H1 (cell line): ENCODE results near the gene CCDC197. TPM values are rescaled to one million over a fixed set of nuclear protein-coding genes. Genes with fewer than 3 reads are reported as not detected.
A peak's percentile ranks its signal among the peaks of the same experiment; 100 is the strongest.

Experiments used
- CTCF ChIA-PET: fragments of 300-600 bp; sonication (Branson Sonifier 250); formaldehyde crosslinking; loops from one replicate; lab custom pipeline; 2021; ENCODE audit not compliant: partially characterized antibody; lab: Charles Lee
- POLR2A ChIA-PET: fragments of 300-600 bp; sonication (Branson Sonifier 250); formaldehyde crosslinking; loops from one replicate; lab custom pipeline; 2021; ENCODE audit warnings: inconsistent platforms; ENCODE audit not compliant: partially characterized antibody; lab: Charles Lee
- DNase-seq, 2 experiments: peaks; one replicate each; pipeline versions ENCODE4 v3.0.0 to v3.0.0-alpha.2; 2010 to 2022; ENCODE audit warnings: low spot score in 2 of 2, low read depth in 1 of 2, mixed read lengths in 1 of 2
- FAIRE-seq: peaks from 2 replicates; lab custom pipeline; 2011; peaks lifted over from hg19 to GRCh38; lab: Jason Lieb, UNC
- H2AFZ ChIP-seq: 2 replicates; pipeline ENCODE4 v1.8.1; 2012; ENCODE audit warnings: low read length, inconsistent platforms
- H2AK5ac ChIP-seq: 2 replicates; pipeline ENCODE4 v1.6.1; 2013; ENCODE audit warnings: low read depth, low read length
- H2BK120ac ChIP-seq: replicated peaks from 2 replicates; pipeline ENCODE3; 2013; ENCODE audit warnings: low read depth, low read length, inconsistent platforms
- H2BK12ac ChIP-seq: 2 replicates; pipeline ENCODE4 v1.6.1; 2013; ENCODE audit warnings: low read depth, low read length
- H2BK15ac ChIP-seq: 2 replicates; pipeline ENCODE4 v1.6.1; 2013; ENCODE audit warnings: low read length
- H2BK20ac ChIP-seq: 2 replicates; pipeline ENCODE4 v1.6.1; 2013; ENCODE audit warnings: low read length
- H2BK5ac ChIP-seq: 2 replicates; pipeline ENCODE4 v1.6.1; 2013; ENCODE audit warnings: low read depth, low read length
- H3K14ac ChIP-seq: 2 replicates; pipeline ENCODE4 v1.6.1; 2013; ENCODE audit warnings: inconsistent platforms; ENCODE audit not compliant: insufficient read length
- H3K18ac ChIP-seq: 2 replicates; pipeline ENCODE4 v1.6.1; 2013; ENCODE audit warnings: low read length; ENCODE audit errors: extremely low read depth
- H3K23ac ChIP-seq: 2 replicates; pipeline ENCODE4 v1.6.1; 2013; ENCODE audit warnings: inconsistent platforms; ENCODE audit not compliant: insufficient read length
- H3K23me2 ChIP-seq: 2 replicates; pipeline ENCODE4 v1.6.1; 2013; ENCODE audit warnings: low read depth, low read length
- H3K27ac ChIP-seq: 2 replicates; pipeline ENCODE4 v1.6.1; 2011; ENCODE audit warnings: low read depth, low read length, inconsistent platforms
- H3K27me3 ChIP-seq, 4 experiments: replicated peaks in 1 of 4; 1 replicate in 1 of 4; 2 replicates in 3 of 4; pipeline versions ENCODE4 v1.6.1 to v1.8.1; 2011 to 2013; ENCODE audit warnings: low read length in 3 of 4, mild to moderate bottlenecking in 3 of 4, inconsistent platforms in 2 of 4, mixed read lengths in 2 of 4, moderate library complexity in 1 of 4; ENCODE audit not compliant: control insufficient read depth in 3 of 4, insufficient read depth in 3 of 4; ENCODE audit errors: extremely low read depth in 1 of 4
- H3K36me3 ChIP-seq, 4 experiments: 2 replicates each; pipeline versions ENCODE4 v1.6.1 to v1.8.1; 2011 to 2013; ENCODE audit warnings: mild to moderate bottlenecking in 4 of 4, low read length in 3 of 4, moderate library complexity in 2 of 4, control low read depth in 1 of 4, inconsistent platforms in 1 of 4; ENCODE audit not compliant: insufficient read depth in 4 of 4, control insufficient read depth in 2 of 4
- H3K4ac ChIP-seq: replicated peaks from 2 replicates; pipeline ENCODE3; 2013; ENCODE audit warnings: low read length, low read depth, mixed read lengths, inconsistent platforms; ENCODE audit not compliant: insufficient read length
- H3K4me1 ChIP-seq, 4 experiments: replicated peaks in 1 of 4; 1 replicate in 1 of 4; 2 replicates in 3 of 4; pipeline versions ENCODE4 v1.6.1 to v1.8.1; 2011 to 2013; ENCODE audit warnings: low read length in 3 of 4, inconsistent platforms in 2 of 4, mixed read lengths in 1 of 4; ENCODE audit not compliant: insufficient read depth in 4 of 4, control insufficient read depth in 3 of 4
- H3K4me2 ChIP-seq, 2 experiments: 2 replicates each; pipeline versions ENCODE4 v1.6.1 to v1.8.1; 2011 to 2013; ENCODE audit warnings: low read depth in 2 of 2, low read length in 2 of 2, control low read depth in 1 of 2, inconsistent platforms in 1 of 2, mild to moderate bottlenecking in 1 of 2; ENCODE audit not compliant: insufficient read depth in 1 of 2
- H3K4me3 ChIP-seq, 4 experiments: fragments of 200-600, 300-600 bp in 1 of 4; sonication (generic), shearing (Covaris generic), sonication (Bioruptor Twin) in 1 of 4; 2 replicates each; pipeline versions ENCODE4 v1.5.1 to v1.8.1; 2011 to 2016; ENCODE audit warnings: low read length in 4 of 4, low read depth in 3 of 4, control low read depth in 2 of 4, inconsistent platforms in 2 of 4, mild to moderate bottlenecking in 2 of 4, mixed read lengths in 1 of 4, moderate library complexity in 1 of 4; ENCODE audit not compliant: insufficient read depth in 2 of 4; ENCODE audit errors: extremely low read depth in 1 of 4
- H3K56ac ChIP-seq: replicated peaks from 2 replicates; pipeline ENCODE3; 2013; ENCODE audit warnings: low read depth, mild to moderate bottlenecking, mixed read lengths, low read length, inconsistent platforms; ENCODE audit not compliant: insufficient read length
- H3K79me1 ChIP-seq: 2 replicates; pipeline ENCODE4 v1.6.1; 2013; ENCODE audit warnings: low read depth, low read length, control low read depth
- H3K79me2 ChIP-seq, 2 experiments: 2 replicates each; pipeline versions ENCODE4 v1.6.1 to v1.8.1; 2012 to 2013; ENCODE audit warnings: low read length in 2 of 2, mild to moderate bottlenecking in 2 of 2, inconsistent platforms in 1 of 2; ENCODE audit not compliant: insufficient read depth in 2 of 2, control insufficient read depth in 1 of 2
- H3K9ac ChIP-seq, 4 experiments: replicated peaks in 1 of 4; 1 replicate in 1 of 4; 2 replicates in 3 of 4; pipeline versions ENCODE4 v1.6.1 to v1.8.1; 2011 to 2013; ENCODE audit warnings: low read depth in 3 of 4, low read length in 3 of 4, control low read depth in 2 of 4, mild to moderate bottlenecking in 2 of 4, moderate library complexity in 2 of 4, inconsistent platforms in 1 of 4; ENCODE audit errors: extremely low read depth in 1 of 4
- H3K9me3 ChIP-seq, 2 experiments: 2 replicates each; pipeline versions ENCODE4 v1.6.1 to v1.8.1; 2012 to 2013; ENCODE audit warnings: mild to moderate bottlenecking in 2 of 2, moderate library complexity in 2 of 2, control low read depth in 1 of 2, inconsistent platforms in 1 of 2, low read depth in 1 of 2, low read length in 1 of 2, mixed read lengths in 1 of 2; ENCODE audit not compliant: insufficient read depth in 2 of 2
- H4K20me1 ChIP-seq, 2 experiments: replicated peaks in 1 of 2; 2 replicates each; pipeline versions ENCODE3 to v1.8.1; 2011 to 2013; ENCODE audit warnings: inconsistent platforms in 2 of 2, low read length in 2 of 2, mild to moderate bottlenecking in 1 of 2; ENCODE audit not compliant: insufficient read depth in 2 of 2, control insufficient read depth in 1 of 2
- H4K5ac ChIP-seq: 2 replicates; pipeline ENCODE4 v1.6.1; 2013; ENCODE audit warnings: low read length, low read depth, mixed read lengths, inconsistent platforms; ENCODE audit not compliant: insufficient read length
- H4K8ac ChIP-seq: 2 replicates; pipeline ENCODE4 v1.8.0; 2013; ENCODE audit warnings: mild to moderate bottlenecking, moderate library complexity, low read length, inconsistent platforms; ENCODE audit not compliant: insufficient read depth; ENCODE audit errors: extremely low read depth
- H4K91ac ChIP-seq: replicated peaks from 2 replicates; pipeline ENCODE3; 2013; ENCODE audit warnings: low read length, mixed read lengths, inconsistent platforms; ENCODE audit not compliant: insufficient read length
- CBX8 ChIP-seq: fragments of 300-800, 300-1000 bp; sonication (generic); IDR thresholded peaks from 2 replicates; pipeline ENCODE4 v1.7.1; 2016; ENCODE audit warnings: low read depth, low read length, borderline replicate concordance
- CHD1 ChIP-seq: IDR thresholded peaks from 2 replicates; pipeline ENCODE4 v1.6.1; 2012; ENCODE audit warnings: low read depth, low read length, improper control_type of control experiment
- CHD2 ChIP-seq: IDR thresholded peaks from 2 replicates; pipeline ENCODE4 v1.6.1; 2012; ENCODE audit warnings: low read length, improper control_type of control experiment
- EP300 ChIP-seq, 2 experiments: IDR thresholded peaks; 1 replicate in 1 of 2; 2 replicates in 1 of 2; pipeline ENCODE4 v1.6.1; 2011 to 2012; ENCODE audit warnings: low read depth in 2 of 2, low read length in 2 of 2, mild to moderate bottlenecking in 2 of 2, borderline replicate concordance in 1 of 2, inconsistent platforms in 1 of 2, moderate library complexity in 1 of 2
- GABPA ChIP-seq: IDR thresholded peaks from 2 replicates; pipeline ENCODE4 v1.6.1; 2011; ENCODE audit warnings: mild to moderate bottlenecking, low read length, moderate library complexity, borderline replicate concordance; ENCODE audit not compliant: insufficient read depth
- HDAC6 ChIP-seq: IDR thresholded peaks from one replicate; pipeline ENCODE4 v1.7.1; 2012; ENCODE audit warnings: low read depth, mild to moderate bottlenecking, inconsistent platforms, low read length, moderate library complexity
- MAX ChIP-seq: IDR thresholded peaks from 2 replicates; pipeline ENCODE4 v1.6.1; 2012; ENCODE audit warnings: inconsistent platforms
- RAD21 ChIP-seq, 2 experiments: IDR thresholded peaks in 1 of 2; conservative IDR thresholded peaks in 1 of 2; 2 replicates each; pipeline ENCODE4 v1.6.1; 2011; ENCODE audit warnings: low read depth in 2 of 2, low read length in 2 of 2, improper control_type of control experiment in 1 of 2, inconsistent platforms in 1 of 2, mild to moderate bottlenecking in 1 of 2, moderate library complexity in 1 of 2
- RXRA ChIP-seq: IDR thresholded peaks from 2 replicates; pipeline ENCODE4 v1.6.1; 2011; ENCODE audit warnings: low read depth, mild to moderate bottlenecking, low read length, moderate library complexity; ENCODE audit not compliant: insufficient read depth
- SP2 ChIP-seq: IDR thresholded peaks from 2 replicates; pipeline ENCODE4 v1.6.1; 2012; ENCODE audit warnings: mild to moderate bottlenecking, low read length, inconsistent platforms
- SUZ12 ChIP-seq: fragments of 200-600 bp; sonication (generic); IDR thresholded peaks from 2 replicates; pipeline ENCODE4 v1.6.1; 2012; ENCODE audit warnings: mild to moderate bottlenecking, inconsistent platforms, low read length, moderate library complexity, mixed read lengths
- WGBS, 2 experiments: shearing (Covaris generic) in 1 of 2; methylation state at CpG; one replicate each; pipeline versions ENCODE4 v1.1.6 to v1.1.7; 2013 to 2015; ENCODE audit warnings: low lambda C conversion rate in 2 of 2, mixed read lengths in 2 of 2, inconsistent platforms in 1 of 2, low coverage in 1 of 2, missing lambda C conversion rate in 1 of 2; ENCODE audit not compliant: insufficient replicate concordance in 2 of 2, insufficient coverage in 1 of 2, insufficient read length in 1 of 2; ENCODE audit errors: extremely low coverage in 1 of 2, missing lambda C conversion rate in 1 of 2; 5-methylcytosine and 5-hydroxymethylcytosine counted together
- polyA plus RNA-seq, 7 experiments: library from polyadenylated mRNA; depleted of rRNA in 3 of 7; stranded (reverse) in 5 of 7; unstranded in 2 of 7; fragments of >200 nt in 5 of 7; fragments of 200-250 nt in 2 of 7; gene quantifications; 1 replicate in 5 of 7; 2 replicates in 1 of 7; 4 replicates in 1 of 7; pipeline versions ENCODE4 v1.2.1 to v1.2.3, GENCODE V29; 2011 to 2013; ENCODE audit warnings: missing spikeins in 2 of 7, mixed read lengths in 2 of 7
- total RNA-seq: library from RNA; stranded (reverse); fragmentation: NEBNext Ultra II Directional; extraction: Animal tissue kit (Norgen Biotek cat#: 25700); gene quantifications from 2 replicates; pipeline ENCODE4 v1.2.1, GENCODE V29; 2021
- TF ChIP-seq, protein P1 (sequence below): IDR thresholded peaks from 2 replicates; pipeline ENCODE4 v1.6.1; 2012; ENCODE audit warnings: inconsistent platforms

Gene CCDC197
- total and polyA plus RNA-seq, 2 of the 8 experiments (the other 6 are each of a cell fraction or from before 2014, with no cell fraction given), result not detected

DNA sequence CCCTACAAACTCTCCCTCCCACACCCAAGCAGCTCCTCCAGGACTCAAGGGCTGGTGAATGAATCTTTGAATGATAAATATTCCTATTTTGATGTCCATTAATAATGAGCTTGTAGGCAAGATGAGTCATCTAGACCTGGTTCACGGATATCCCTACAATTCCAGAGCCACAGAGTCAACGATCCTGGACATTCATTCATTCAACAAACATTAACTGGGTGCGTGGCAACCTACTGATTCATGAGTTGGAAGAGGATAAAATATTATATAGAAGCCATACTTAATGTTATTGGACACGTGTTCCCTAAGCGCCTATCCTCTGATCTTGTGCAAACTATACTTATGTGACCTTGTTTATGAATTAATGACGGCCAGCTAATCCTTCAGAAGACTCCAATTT is 28.6 kb downstream of the CCDC197 start:
- peak overlapping the region in 1 of 4 experiments; percentile 82; a peak in 3 of 8 replicates for H3K4me3 ChIP-seq
- H3K4me1 ChIP-seq, result peaks cover 0 to 22% (median 13%) of the 10 kb centered on the region in 4 experiments; a peak in 4 of 7 replicates
- no peak overlapping the region for H2BK20ac ChIP-seq
- H2BK12ac ChIP-seq, result no peak overlapping the region
- no peak for DNase-seq
- H3K9ac ChIP-seq, result no peak overlapping the region; a peak in 1 of 7 replicates
- H3K4ac ChIP-seq, result no peak overlapping the region
- peaks cover 5% of the 10 kb centered on the region; the same call in 1 of the 2 replicates for H3K23me2 ChIP-seq
- peaks cover 3% of the 10 kb centered on the region; the same call in 1 of the 2 replicates for H3K79me1 ChIP-seq
- no peaks in the 10 kb centered on the region for H3K9me3 ChIP-seq
- no peak overlapping the region for H2BK5ac ChIP-seq
- POLR2A ChIA-PET, result interaction anchor here (0.6 to 1.5 kb wide), 5 partner anchors 13 to 155 kb away, joined by 3 to 5 read pairs (median 3); partner anchors contain the start of gene PPP4R4
- no peak overlapping the region for H2AFZ ChIP-seq
- H2AK5ac ChIP-seq, result no peak overlapping the region
- H4K5ac ChIP-seq, result no peak overlapping the region
- WGBS, 2 experiments, result 71% methylated on average over 6 of the region's 6 CpGs; no CpG with 5 or more reads in 1 of the 2 experiments
- H4K91ac ChIP-seq, result no peak overlapping the region
- H3K18ac ChIP-seq, result no peak overlapping the region
- H2BK15ac ChIP-seq, result no peak overlapping the region
- peak overlapping the region; percentile 58 to 75 for H3K4me2 ChIP-seq
- FAIRE-seq, result no peak
- no peaks in the 10 kb centered on the region for H4K20me1 ChIP-seq
- no peaks in the 10 kb centered on the region for H3K79me2 ChIP-seq
- H4K8ac ChIP-seq, result no peak overlapping the region; the same call in 1 of the 2 replicates
- H3K27me3 ChIP-seq, result peaks cover 0 to 3% (median 3%) of the 10 kb centered on the region in 4 experiments; a peak in 2 of 7 replicates
- no peak overlapping the region for H3K27ac ChIP-seq
- no peak overlapping the region for H3K14ac ChIP-seq
- no peaks in the 10 kb centered on the region for H3K36me3 ChIP-seq
- no peak overlapping the region for H2BK120ac ChIP-seq
- H3K56ac ChIP-seq, result no peak overlapping the region
- H3K23ac ChIP-seq, result no peak overlapping the region
- CTCF ChIA-PET, result interaction anchor here (0.7 to 3.9 kb wide), 8 partner anchors 8 to 111 kb away, joined by 3 to 23 read pairs (median 3); partner anchors contain the start of genes DDX24, IFI27L1 and IFI27L2
- TF ChIP-seq SP2 (no peak), RXRA (no peak), GABPA (no peak), CHD2 (no peak), EP300 (IDR thresholded peaks at IDR 0.05; ENCODE audit: borderline replicate concordance in 1 of 2, low read depth in 2 of 2, low read length in 2 of 2) (no peak), CHD1 (no peak), HDAC6 (no peak), MAX (no peak), RAD21 (IDR thresholded peaks at IDR 0.05 in 1 of 2, conservative IDR thresholded peaks at IDR 0.05 in 1 of 2; ENCODE audit: low read depth in 2 of 2, low read length in 2 of 2) (no peak), SUZ12 (no peak), CBX8 (no peak)
- TF ChIP-seq, protein P1, sequence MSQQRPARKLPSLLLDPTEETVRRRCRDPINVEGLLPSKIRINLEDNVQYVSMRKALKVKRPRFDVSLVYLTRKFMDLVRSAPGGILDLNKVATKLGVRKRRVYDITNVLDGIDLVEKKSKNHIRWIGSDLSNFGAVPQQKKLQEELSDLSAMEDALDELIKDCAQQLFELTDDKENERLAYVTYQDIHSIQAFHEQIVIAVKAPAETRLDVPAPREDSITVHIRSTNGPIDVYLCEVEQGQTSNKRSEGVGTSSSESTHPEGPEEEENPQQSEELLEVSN, result no peak
